Upper lobe of left lung (tissue), 6 donors: ENCODE measurements around the gene ANKRD44. TPM values are rescaled to one million over a fixed set of nuclear protein-coding genes. Genes with fewer than 3 reads are reported as not detected.

ENCODE experiments used
- ATAC-seq, 2 donors: fragments of 200-7000 bp; cut with Tn5 transposase; one replicate each; pipeline ENCODE4 v1.9.1; 2022; ENCODE audit warnings: mild to moderate bottlenecking in 2 of 2, moderate library complexity in 2 of 2; ENCODE audit not compliant: low FRiP score in 2 of 2
- DNase-seq, 2 donors: peaks; one replicate each; pipeline ENCODE4 v3.0.0-alpha.2; 2019 to 2020
- H3K27ac ChIP-seq, 4 donors: fragments of 200-600 bp; sonication (generic); one replicate each; pipeline ENCODE4 v1.5.1; 2016 to 2019
- H3K27me3 ChIP-seq, 4 donors: fragments of 200-600 bp; sonication (generic); one replicate each; pipeline ENCODE4 v1.5.1; 2017 to 2019
- H3K36me3 ChIP-seq, 4 donors: fragments of 200-600 bp; sonication (generic); one replicate each; pipeline ENCODE4 v1.5.1; 2016 to 2019
- H3K4me1 ChIP-seq, 4 donors: fragments of 200-600 bp; sonication (generic); one replicate each; pipeline ENCODE4 v1.5.1; 2018 to 2019
- H3K4me3 ChIP-seq, 4 donors: fragments of 200-600 bp; sonication (generic); one replicate each; pipeline ENCODE4 v1.5.1; 2017 to 2019; ENCODE audit warnings: mild to moderate bottlenecking in 2 of 4, moderate library complexity in 1 of 4
- H3K9me3 ChIP-seq, 4 donors: fragments of 200-600 bp; sonication (generic); one replicate each; pipeline ENCODE4 v1.5.1; 2018 to 2019
- CTCF ChIP-seq, 6 experiments: fragments of 450-650 bp in 4 of 6; fragments of 200-600 bp in 2 of 6; sonication (generic) in 2 of 6; IDR thresholded peaks; one replicate each; pipeline ENCODE4 v1.5.1; 2016 to 2019; ENCODE audit warnings: antibody characterized with exemption in 6 of 6
- EP300 ChIP-seq, 4 donors: sonication (generic); formaldehyde crosslinking; IDR thresholded peaks; one replicate each; pipeline ENCODE4 v1.5.1; 2017; ENCODE audit warnings: antibody characterized with exemption in 4 of 4, control low read depth in 2 of 4
- POLR2A ChIP-seq, 4 donors: fragments of 450-650 bp; IDR thresholded peaks; one replicate each; pipeline ENCODE4 v1.5.1; 2016 to 2017; ENCODE audit warnings: antibody characterized with exemption in 4 of 4, mild to moderate bottlenecking in 2 of 4
- POLR2AphosphoS5 ChIP-seq, 2 donors: sonication (generic); formaldehyde crosslinking; IDR thresholded peaks; one replicate each; pipeline ENCODE4 v1.5.1; 2017; ENCODE audit warnings: antibody characterized with exemption in 2 of 2
- WGBS, 2 donors: methylation state at CpG; one replicate each; pipeline ENCODE4 v1.1.5; 2017 to 2018; 5-methylcytosine and 5-hydroxymethylcytosine counted together
- total RNA-seq, 6 donors: library from RNA; depleted of rRNA in 4 of 6; stranded (reverse); fragments of >200 nt in 4 of 6; gene quantifications; one replicate each; pipeline versions ENCODE4 v1.1.0 to v1.2.1, GENCODE V29; 2016 to 2021
- donor health status: DM: no; HTN: no; CAD: no; lungs with moderate emphysema.
- donor health status: DM: no; HTN: yes; CAD: no; lungs with severe emphysema.

The ANKRD44 gene
- total RNA-seq, 6 donors from 2014 or later: 41.0 to 91.1 (median 61.7) TPM

GRCh38 chr2:197356136-197356535 is 45.6 kb upstream of the ANKRD44 start:
- no peak for ATAC-seq
- Histone ChIP-seq H3K4me3 (no peak overlapping the region), H3K27ac (no peak overlapping the region), H3K36me3 (no peaks in the 10 kb centered on the region), H3K4me1 (no peaks in the 10 kb centered on the region), H3K27me3 (no peaks in the 10 kb centered on the region), H3K9me3 (no peaks in the 10 kb centered on the region)
- TF ChIP-seq EP300 (IDR thresholded peaks at IDR 0.05) (no peak), CTCF (IDR thresholded peaks at IDR 0.05) (peak in 1 of 6 experiments; percentile 18), POLR2A (IDR thresholded peaks at IDR 0.05) (no peak)
- 85% methylated on average over 5 of the region's 5 CpGs for WGBS, 2 donors
- DNase-seq: no peak

GRCh38 chr2:197354169-197354558 is 43.6 kb upstream of the ANKRD44 start:
- Histone ChIP-seq H3K36me3 (no peaks in the 10 kb centered on the region), H3K4me1 (no peaks in the 10 kb centered on the region), H3K4me3 (no peak overlapping the region), H3K9me3 (no peaks in the 10 kb centered on the region), H3K27ac (no peak overlapping the region), H3K27me3 (no peaks in the 10 kb centered on the region)
- DNase-seq (no peak), ATAC-seq (no peak)
- TF ChIP-seq POLR2AphosphoS5 (IDR thresholded peaks at IDR 0.05): no peak
- no peak for TF ChIP-seq POLR2A (IDR thresholded peaks at IDR 0.05)
- TF ChIP-seq EP300 (IDR thresholded peaks at IDR 0.05): no peak
- no peak for TF ChIP-seq CTCF (IDR thresholded peaks at IDR 0.05)
- WGBS, 2 donors: 94 to 96% methylated on average over 4 of the region's 4 CpGs

GRCh38 chr2:197353393-197354168 is 43.0 kb upstream of the ANKRD44 start:
- WGBS, 2 donors: 87 to 89% methylated on average over 3 of the region's 3 CpGs
- ATAC-seq (no peak), DNase-seq (no peak)

GRCh38 chr2:197349699-197350098 is 39.1 kb upstream of the ANKRD44 start:
- H3K4me3 ChIP-seq: no peak overlapping the region
- H3K27me3 ChIP-seq: no peaks in the 10 kb centered on the region
- TF ChIP-seq POLR2A (IDR thresholded peaks at IDR 0.05) (no peak), CTCF (IDR thresholded peaks at IDR 0.05) (no peak), POLR2AphosphoS5 (IDR thresholded peaks at IDR 0.05) (no peak), EP300 (IDR thresholded peaks at IDR 0.05) (no peak)
- no peak for DNase-seq
- ATAC-seq: no peak
- H3K4me1 ChIP-seq: no peaks in the 10 kb centered on the region
- WGBS, 2 donors: 83 to 100% methylated on average over 2 of the region's 2 CpGs
- no peaks in the 10 kb centered on the region for H3K9me3 ChIP-seq
- H3K36me3 ChIP-seq: no peaks in the 10 kb centered on the region
- no peak overlapping the region for H3K27ac ChIP-seq

More at GRCh38 chr2:197353393-197354168, 43.0 kb upstream of the ANKRD44 start:
- no peak overlapping the region for H3K4me3 ChIP-seq
- no peaks in the 10 kb centered on the region for H3K4me1 ChIP-seq
- no peaks in the 10 kb centered on the region for H3K36me3 ChIP-seq
- H3K27ac ChIP-seq: no peak overlapping the region
- no peak for TF ChIP-seq EP300 (IDR thresholded peaks at IDR 0.05)
- TF ChIP-seq POLR2A (IDR thresholded peaks at IDR 0.05): no peak
- TF ChIP-seq CTCF (IDR thresholded peaks at IDR 0.05): no peak
- no peak for TF ChIP-seq POLR2AphosphoS5 (IDR thresholded peaks at IDR 0.05)
- H3K9me3 ChIP-seq: no peaks in the 10 kb centered on the region
- H3K27me3 ChIP-seq: no peaks in the 10 kb centered on the region
